HG02588 (cell line): ENCODE measurements around the gene DSG1.
"Not testable (repeated sequence)": the region's sequence is repeated elsewhere in the genome, so short reads cannot be mapped to it uniquely, and the experiment has no call there.

Experiments used
- ATAC-seq: cut with Tn5 transposase; IDR thresholded peaks from one replicate; pipeline ENCODE4 v1.9.1; 2021; ENCODE audit warnings: mild to moderate bottlenecking, moderate library complexity; ENCODE audit not compliant: unreplicated experiment

DSG1 gene

DNA sequence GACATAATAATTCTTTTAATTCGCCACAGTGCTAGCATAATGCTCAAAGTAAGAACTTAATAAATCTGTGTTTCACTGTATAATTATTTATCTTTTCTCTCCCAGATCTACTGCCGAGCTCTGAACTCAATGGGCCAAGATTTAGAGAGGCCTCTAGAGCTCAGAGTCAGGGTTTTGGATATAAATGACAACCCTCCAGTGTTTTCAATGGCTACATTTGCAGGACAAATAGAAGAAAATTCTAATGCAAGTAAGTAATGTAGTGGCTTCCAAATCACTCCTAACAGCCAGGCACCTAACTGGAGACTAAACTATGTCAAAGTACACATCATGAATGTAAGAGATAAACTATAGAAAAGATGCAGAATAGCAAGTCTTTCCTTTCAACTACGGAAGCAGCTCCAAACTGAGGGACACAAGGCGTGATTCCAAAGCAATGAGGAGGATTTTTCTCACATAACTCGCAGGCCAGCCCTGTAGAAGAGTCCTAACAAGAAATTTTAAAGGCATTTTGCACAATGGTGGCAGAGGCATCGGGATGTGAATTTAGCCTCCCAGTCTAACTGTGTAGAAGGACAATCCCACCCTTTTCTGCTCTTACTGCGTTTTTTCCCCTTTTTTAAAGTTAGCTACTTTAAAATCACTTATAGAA, 12.0 kb downstream of the DSG1 start:
- no peak for ATAC-seq

DNA sequence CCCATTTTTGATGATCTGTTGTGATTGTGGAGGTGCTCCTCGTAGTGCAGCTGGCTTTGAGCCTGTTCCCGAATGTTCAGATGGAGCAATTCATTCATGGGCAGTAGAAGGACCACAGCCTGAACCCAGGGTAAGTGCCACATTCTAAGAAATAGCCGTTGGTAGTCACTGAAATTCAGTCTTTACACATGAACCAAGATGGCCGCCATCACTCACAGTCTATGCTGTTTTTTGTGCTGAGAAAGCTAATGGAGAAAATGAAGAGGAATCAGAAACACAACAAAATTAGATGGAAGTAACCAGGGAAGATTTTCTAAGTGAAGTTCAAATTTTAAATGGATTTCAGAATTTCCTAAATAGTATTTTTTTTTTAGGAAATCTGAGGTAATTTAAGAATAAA, 25.5 kb downstream of the DSG1 start:
- no peak for ATAC-seq

DNA sequence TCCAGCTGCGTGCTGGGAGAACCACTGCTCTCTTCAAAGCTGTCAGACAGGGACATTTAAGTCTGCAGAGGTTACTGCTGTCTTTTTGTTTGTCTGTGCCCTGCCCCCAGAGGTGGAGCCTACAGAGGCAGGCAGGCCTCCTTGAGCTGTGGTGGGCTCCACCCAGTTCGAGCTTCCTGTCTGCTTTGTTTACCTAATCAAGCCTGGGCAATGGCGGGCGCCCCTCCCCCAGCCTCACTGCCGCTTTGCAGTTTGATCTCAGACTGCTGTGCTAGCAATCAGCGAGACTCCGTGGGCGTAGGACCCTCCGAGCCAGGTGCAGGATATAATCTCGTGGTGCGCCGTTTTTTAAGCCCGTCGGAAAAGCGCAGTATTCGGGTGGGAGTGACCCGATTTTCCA, 35.4 kb downstream of the DSG1 start:
- not testable (repeated sequence) for ATAC-seq

DNA sequence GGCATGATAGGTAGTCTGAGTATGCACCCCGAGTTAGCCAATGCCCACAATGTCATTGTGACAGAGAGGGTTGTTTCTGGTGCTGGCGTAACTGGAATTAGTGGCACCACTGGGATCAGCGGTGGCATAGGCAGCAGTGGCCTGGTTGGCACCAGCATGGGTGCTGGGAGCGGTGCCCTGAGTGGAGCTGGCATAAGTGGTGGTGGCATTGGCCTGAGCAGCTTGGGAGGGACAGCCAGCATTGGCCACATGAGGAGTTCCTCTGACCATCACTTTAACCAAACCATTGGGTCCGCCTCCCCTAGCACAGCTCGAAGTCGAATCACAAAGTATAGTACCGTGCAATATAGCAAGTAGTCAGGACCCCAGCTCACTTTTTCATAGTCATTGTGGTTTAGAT, 37.0 kb downstream of the DSG1 start:
- no peak for ATAC-seq

DNA sequence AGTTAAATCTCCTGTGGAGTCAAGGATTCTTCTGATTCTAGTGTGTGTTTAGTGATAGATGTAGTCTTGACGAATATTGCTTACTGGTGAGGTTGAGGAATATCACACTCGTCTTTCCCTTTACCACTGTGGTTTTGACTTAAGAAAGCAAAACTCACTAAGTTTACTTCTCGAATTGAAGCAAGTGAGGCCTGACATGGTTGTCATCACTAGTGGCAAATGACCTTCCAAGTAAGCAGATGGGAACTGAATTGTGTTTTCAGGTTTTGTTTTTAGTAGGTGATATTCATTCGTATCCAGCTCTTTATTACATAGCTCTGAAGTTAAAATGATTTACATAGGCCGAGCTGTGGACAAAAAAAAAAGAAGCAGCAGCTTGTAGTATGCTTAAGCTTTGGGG, 38.1 kb downstream of the DSG1 start:
- ATAC-seq = no peak

DNA sequence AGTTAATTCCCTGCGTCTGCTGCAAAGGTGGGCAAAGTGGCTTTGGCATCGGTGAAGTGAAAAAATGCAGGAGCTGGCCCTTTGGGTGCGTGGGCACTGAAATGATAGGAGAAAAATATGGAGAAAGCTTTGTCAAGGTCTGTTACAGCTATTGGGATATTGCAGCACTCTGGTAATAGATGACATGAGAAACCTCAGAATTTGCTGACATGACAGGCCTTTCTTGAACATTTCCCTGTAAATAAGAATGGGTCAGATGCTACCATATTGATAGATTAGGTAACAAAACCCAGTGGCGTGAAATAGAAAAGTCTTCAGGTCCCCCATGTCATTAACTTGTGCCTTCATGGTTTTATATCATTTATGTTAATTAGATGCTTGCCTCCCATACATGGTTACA, 46.2 kb downstream of the DSG1 start:
- ATAC-seq = no peak

DNA sequence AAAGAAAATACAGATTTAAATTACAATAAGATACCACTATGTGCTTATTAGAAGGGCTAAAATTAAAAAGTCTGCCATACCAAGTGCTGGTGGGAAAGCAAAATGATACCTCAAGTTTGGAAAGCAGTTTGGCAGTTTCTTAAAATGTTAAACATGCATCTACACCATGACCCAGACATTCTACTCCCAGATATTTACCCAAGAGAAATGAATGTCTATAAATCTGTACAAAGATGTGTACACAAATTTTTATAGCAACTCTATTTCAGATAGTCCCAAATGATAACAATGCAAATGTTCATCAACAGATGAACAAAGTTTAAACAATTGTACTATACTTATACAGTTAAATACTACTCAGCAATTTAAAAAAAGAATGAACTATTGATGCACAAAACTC, 51.5 kb downstream of the DSG1 start:
- ATAC-seq = no peak

DNA sequence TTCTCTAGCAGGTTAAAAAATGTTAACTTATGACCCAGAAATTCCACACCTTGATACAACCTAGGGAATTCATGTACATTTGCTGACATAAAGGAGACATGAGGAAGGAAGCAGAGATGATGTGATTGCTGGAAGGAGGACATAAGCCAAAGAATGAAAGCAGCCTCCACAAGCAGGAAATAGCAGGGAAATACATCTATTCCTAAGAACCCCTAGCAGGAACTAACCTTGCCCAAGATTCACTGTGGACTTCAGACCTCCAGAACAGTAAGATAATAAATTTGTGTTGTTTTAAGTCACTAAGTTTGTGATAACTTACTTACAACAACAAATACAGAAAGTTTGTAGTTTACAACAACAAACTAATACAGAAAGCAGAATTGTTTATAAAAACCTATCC, 54.0 kb downstream of the DSG1 start:
- ATAC-seq = no peak

DNA sequence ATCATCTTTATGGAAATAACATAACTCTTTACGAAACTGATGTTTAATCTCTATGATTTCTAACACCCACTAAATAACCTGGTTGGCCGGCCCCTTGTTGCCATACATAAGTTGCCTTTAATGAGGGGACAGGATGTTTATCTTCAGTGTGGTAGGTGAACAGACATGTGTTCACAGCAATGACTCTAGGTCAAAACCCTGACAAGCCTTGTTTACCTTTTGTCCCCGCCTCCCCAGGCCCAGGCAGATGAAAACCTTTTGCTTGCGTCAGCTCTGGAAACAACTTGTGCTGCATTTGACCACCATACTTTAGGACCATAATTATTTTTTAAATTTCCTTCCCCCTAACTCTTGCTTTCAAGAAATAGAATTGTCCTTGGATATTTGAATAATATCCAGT, 55.7 kb downstream of the DSG1 start:
- ATAC-seq = no peak

DNA sequence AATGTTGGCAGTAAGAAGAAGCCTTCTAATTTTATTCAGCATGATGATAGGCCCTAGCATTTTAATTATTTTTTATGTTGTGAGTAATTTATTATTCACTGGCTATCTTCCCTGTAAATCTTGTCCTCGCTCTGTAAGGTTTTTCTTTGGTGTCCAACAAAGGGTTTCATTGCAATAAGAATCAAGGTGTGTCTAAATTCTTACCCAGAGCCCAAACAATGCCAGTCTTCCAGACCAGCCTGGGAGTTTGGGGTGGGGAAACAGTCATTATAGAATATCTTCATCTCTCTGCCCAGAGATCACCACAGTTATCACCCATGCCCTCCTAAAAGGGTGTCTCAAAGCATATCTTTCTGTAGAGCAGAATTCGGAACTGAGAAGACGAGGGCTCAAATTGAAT, 58.5 kb downstream of the DSG1 start, which contains the start of gene DSG4:
Gene DSG4 (plus strand): TSS at position 301 of the 400 bp plus-strand sequence. CDS start 135 bp downstream, outside the sequence.
- ATAC-seq = no peak

DNA sequence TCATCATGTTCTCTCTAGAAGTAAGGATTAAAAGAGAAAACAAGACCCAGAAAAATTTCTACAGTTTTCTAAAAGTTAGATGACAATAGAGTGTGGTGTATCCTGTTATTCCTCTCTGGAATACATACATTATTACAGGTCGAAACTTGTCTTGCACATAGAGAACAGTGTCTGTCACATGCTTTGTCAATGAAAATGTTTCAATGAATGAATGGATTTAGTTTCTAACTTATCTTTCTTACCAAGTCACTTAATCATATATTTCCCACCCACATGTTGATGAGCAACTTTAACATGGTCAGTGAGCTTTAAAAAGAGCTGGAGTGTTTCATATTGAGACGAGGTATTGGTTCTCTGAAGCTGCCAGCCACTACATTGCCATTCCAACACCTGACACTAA, 63.0 kb downstream of the DSG1 start:
- ATAC-seq = no peak

DNA sequence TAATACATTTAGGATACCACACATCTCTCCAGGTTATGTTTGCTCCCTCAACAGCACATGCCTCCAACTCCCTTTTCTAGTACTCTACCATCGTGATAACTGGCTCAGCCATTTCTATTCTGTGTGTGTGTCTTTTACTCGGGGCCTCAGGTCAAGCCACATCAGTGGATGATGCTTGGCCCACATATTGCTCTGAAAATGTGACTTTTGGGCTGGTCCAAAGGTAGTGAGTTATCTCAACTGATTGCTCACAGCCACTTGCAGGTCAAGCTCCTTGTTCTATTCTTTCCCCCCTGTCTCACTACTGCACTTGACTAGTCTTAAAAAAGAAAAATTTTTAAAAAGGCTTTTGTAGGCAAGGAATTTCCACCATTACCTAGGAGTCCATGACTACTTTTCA, 64.1 kb downstream of the DSG1 start:
- no peak for ATAC-seq

DNA sequence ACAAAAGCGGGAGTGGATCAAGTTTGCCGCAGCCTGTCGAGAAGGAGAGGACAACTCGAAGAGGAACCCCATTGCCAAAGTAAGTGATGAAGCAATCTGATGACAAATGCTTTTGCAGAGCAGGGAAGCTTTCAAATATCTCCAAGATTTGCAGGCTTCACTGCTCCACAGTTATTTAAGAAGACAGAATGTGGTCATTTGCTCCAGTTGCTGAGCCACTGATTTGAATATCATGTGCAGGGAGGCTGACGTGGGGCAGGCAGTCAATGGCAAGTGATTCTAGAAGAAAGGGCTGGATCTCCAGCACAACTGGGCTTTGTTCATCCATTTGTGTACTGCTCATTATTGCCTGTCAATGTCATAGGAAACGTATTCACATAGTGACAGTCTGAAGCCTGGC, 68.8 kb downstream of the DSG1 start:
- ATAC-seq = no peak

DNA sequence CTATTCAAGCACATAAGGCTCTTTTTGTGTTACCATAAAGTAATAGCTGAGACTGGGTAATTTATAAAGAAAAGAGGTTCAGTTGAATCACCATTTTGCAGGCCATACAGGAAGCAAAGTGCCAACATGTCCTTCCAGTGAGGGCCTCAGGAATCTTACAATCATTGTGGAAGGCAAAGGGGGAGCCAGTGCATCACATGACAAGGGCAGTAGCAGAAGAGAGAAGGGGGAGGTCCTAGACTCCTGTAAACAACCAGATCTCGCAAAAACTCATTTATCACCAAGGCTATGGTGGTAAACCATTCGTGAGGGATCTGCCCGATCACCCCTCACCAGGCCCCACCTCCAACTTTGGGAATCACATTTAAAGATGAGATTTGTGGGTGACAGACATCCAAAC, 75.3 kb downstream of the DSG1 start:
- ATAC-seq = no peak

DNA sequence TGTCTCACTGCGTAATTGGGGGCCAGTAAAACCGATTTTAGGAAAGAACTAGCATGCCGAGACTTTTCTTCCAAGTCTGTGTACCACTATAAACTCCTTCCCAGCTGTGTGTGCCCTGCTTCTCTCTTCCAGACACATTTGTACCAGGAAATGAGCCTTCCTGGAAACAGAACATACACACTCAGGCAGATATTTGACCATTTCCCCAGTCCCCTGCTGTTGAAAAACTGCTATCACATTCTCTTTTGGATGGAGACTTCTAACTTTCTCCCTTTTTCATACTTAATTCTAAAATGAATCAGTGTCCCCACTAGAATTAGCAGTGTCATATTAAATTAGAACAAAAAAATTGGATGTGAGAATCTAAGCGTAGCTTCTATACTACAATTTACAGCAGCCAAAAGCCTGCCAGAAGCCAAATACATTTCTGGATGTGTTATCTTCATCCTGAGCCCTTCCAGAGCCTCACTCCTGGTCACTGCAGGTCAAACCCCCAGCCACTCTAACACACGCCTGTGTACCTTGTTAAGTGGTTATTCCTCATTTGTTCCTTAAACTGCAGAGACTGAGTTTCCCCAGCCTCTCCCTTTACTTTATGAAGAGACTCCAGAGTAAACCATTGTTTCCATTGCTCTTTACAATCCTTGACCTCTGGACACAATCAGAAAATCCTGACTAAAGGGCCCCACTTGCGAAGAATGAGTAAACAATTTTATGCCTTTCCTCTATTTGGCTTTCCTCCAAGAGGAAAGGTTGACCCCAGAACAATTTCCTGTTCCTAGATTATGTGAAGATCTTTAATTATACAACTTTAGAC, 79.0 kb downstream of the DSG1 start:
- ATAC-seq = no peak

DNA sequence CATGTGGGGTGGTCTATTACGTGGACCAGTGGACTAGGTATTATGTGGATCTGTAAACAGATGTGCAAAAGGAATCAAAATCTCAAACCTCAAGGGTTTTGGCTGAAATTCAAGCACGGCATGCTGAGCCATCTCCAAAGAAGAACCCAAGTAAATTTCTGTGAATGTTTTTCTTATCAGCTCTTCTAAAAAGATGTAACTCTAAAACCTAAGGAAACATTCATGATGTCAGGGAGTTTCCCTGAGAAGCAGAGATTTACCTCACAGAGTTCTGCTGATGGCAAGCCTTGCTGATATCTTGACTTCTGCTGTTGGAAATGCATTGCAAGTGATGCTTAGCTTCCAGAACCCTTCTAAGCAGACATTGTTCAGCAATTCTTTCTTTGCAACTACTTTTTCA, 80.2 kb downstream of the DSG1 start:
- no peak for ATAC-seq

DNA sequence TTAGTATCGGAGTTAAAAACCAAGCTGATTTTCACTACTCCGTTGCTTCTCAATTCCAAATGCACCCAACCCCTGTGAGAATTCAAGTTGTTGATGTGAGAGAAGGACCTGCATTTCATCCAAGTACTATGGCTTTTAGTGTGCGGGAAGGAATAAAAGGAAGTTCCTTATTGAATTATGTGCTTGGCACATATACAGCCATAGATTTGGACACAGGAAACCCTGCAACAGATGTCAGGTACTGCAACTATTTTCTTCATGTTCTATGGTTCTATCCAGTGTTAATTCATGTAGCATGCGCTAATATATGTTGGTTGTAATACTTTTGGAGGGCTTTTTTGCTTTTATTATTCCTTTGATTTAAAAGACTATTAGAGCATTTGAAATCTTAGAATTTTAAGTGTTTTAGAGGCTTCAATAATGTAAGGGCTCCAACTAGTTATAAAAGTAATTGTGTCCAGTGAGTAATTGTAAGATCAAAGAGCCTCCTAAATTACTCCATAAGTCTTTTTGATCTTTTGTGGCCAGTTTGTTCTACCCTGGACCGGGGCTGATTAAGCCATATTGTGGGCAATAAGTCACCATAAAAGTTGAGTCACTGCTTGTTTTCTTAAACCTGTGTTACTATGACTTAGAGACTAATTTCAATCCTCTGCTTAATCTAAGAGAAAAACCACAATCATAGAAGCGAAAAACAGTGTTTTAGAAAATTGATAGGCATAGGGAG, 81.5 kb downstream of the DSG1 start:
- ATAC-seq = no peak

DNA sequence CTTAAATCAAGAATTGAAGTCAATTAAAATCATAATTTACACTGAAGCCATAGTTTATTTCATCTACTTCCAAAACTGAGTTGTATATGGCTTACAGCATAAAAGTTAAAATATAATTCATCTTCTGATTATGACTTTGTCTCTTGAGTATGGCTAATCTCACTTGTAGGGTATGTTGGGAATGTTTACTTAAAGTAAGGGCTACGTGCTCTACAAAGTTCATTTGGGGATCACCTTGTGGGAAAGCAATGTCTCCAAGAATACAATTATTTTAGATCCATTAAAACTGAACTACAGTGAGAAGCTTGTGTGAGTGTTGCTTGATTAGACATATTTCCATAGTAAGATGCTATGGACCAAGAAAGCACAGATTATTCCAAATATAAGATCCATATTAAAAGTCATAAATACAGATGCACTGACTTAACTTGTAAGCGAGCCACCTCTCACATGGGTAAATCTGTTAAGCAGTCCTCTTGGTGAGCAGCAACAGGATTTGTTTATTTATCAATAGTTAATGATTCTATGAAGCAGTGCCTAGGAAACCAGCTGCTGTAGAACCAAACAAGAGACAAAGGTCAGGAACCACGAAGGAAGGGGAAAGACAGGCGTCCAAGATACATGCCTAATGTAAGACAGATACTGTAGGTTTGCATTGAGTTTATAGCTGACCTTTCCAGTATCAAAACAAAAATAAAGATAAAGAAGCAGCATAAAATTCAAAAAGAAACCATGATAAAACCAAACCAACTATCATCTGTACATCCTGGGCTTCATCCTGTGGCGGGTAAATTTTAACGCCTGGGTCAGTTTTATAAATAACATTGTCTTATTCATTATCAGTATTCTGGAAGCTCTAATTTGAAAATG, 83.4 kb downstream of the DSG1 start:
- no peak for ATAC-seq

DNA sequence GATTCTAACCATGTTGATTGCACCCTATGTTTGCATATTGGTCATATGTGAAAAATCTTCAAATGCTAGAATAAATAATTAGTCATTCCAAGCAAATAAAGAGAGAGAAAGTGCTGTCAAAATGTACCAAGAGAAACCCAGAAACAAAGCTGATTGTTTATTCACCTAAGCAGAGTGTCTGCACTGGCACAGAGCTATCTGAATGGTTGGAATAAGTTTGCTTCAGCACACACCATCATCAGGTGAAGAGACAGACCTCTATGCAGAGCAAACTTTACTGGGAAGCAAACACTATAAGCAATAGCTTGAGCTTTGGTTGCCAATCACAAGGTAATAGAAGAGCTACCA, 84.0 kb downstream of the DSG1 start:
- ATAC-seq = no peak

DNA sequence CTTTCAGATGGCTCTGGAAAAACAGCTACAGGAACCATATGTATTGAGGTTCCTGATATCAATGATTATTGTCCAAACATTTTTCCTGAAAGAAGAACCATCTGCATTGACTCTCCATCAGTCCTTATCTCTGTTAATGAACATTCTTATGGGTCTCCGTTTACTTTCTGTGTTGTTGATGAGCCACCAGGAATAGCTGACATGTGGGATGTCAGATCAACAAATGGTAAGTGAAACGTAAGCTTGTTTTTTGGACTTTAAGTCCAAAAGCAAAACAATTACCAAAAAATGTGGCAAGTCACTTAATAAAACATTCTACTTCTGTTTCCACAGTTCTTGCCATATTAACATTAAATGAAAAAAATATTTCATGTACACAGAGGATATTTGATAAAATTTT, 85.4 kb downstream of the DSG1 start:
- ATAC-seq = no peak
